EH (cell line): Measurements from ENCODE around the gene MSRB1.
"Not testable (repeated sequence)": the region's sequence is repeated elsewhere in the genome, so short reads cannot be mapped to it uniquely, and the experiment has no call there.

ENCODE experiments used
- DNase-seq: peaks from one replicate; pipeline ENCODE4 v3.0.0-alpha.2; 2015; ENCODE audit warnings: low read depth

The MSRB1 gene

DNA sequence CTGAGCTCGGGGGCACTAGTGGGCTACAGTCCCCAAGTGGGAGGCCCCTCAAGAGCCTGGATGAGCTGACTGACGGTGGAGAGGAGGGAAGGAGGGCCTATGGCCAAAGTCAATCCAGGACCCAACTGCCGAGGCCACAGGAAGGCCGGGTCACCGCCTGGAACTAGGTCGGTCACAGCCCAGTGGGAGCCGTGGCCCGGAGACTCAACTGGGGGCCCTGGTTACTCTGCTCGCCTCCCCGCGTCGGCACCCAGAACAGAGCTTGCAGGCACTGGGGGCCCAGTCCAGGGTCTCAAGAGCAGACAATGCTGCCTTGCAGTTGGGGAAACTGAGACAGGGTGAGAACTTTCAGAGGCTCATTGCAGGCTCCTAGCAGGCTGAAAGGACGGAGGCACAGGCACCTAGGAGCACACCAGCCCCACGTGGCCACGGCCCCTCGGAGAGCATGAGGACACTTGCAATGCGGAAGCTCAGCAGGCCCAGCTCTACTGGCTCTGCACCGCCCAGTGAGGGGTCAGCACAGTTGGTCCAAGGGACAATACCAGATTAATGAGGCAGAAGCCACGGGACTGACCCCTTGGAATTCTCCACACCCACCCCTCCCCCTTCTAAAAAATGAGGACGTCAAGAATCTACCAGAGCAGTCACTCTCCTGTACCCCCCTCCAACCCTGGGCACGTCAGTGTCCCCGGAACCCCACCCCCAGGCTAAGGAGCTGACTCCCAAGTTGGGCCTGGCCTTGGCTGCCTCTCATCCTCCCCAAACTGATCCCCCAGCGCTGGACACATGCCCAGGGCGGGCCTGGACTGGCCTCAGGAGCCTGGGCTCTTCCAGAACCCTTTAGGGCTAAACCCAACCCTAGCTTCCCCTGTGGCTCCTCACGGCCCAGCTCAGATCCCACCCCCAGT lies 27.0 kb downstream of the MSRB1 start:
- DNase-seq: no peak

DNA sequence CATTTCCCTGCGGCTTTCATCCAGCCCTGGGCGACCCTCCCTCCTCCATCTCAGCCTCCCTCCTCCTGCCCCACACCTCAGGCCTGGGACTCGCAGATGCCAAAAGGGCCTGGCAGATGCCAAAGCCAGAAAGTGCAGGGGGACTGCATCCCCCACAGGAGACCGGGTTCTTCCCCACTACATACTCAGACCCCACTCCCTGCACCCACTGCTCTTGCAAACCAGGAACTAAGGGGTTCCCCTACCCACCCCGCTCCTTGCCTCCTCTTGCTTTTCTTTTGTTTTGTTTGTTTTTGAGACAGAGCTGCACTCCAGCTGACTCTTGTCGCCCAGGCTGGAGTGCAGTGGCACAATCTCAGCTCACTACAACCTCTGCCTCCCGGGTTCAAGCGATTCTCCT lies 28.0 kb downstream of the MSRB1 start:
- no peak for DNase-seq

DNA sequence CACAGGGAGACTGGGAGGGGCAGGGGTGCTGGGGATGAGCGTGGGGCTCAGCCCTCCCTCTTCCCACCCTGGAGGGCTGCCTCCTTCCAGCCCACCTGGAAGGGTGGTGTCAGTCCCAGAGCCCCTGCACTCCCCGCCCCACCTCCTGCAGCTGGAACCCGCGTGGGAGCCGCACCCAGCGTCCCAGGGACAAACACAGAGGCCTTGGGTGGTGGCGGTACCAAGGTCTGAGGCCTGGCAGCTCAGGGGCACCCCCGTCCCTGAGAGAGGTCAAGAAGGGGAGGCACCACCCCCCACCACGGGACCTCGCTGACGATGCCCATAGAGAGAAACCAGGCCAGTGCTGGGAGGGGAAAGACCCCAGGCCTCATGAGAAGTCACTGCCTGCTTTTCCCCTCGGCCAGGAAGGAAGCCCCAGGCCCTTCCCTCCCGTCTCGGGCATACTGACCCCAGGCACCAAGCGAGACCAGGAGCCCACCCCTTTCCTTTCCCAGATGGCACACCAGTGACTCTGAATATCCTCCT lies 28.9 kb downstream of the MSRB1 start:
- no peak for DNase-seq

DNA sequence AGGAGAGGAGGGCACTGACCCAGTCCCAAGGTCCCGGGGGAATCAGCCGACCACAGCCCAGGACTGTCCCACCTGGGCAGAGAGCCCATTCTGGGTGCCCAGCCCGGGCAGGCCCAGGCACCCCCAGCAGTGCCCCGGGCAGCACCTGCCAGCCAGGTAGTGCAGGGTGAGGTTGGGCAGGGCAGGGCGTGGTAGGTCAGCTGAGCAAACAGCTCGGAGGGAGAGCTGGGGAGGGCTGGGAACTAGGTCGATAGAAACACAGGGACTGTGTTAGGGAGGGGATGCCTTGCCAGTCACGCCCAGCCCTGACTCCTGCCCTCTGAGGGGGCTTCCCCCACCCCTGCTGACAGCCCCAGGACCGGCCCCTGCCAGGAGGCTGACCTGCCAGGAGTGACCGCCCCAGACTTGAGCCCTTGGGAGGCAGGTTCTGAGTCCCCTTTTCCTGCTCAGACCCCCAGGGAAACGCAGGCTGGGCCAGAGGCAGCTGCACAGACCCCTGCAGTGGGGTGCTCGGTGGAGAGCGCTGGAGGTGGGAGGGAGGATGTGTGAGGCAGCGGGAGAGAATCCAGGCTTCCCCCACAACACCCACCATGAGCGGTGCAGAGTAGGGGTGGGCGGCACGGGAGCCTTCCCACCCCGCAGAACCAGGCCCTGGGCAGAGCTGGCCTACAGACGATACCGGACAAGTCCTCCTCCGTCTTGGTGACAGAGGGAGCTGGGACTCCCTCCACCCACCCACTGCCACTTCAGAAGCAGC lies 29.5 kb downstream of the MSRB1 start:
- DNase-seq: no peak

DNA sequence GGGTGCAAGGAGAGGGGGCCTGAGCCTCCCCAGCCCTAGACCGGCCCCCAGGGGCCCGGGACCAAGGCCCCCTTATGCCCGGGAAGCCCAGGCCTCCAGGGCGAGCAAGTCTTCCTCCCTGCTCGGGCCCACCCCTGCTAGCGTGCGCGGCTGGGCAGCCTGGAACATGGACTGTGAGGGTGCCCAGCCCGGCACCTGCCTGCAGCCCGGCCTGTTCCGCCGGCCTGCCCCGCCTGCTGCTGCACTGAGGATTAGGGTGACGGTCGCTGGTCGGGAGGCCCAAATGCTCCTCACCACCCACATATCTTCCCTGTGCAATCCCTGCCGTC lies 30.8 kb downstream of the MSRB1 start:
- no peak for DNase-seq

DNA sequence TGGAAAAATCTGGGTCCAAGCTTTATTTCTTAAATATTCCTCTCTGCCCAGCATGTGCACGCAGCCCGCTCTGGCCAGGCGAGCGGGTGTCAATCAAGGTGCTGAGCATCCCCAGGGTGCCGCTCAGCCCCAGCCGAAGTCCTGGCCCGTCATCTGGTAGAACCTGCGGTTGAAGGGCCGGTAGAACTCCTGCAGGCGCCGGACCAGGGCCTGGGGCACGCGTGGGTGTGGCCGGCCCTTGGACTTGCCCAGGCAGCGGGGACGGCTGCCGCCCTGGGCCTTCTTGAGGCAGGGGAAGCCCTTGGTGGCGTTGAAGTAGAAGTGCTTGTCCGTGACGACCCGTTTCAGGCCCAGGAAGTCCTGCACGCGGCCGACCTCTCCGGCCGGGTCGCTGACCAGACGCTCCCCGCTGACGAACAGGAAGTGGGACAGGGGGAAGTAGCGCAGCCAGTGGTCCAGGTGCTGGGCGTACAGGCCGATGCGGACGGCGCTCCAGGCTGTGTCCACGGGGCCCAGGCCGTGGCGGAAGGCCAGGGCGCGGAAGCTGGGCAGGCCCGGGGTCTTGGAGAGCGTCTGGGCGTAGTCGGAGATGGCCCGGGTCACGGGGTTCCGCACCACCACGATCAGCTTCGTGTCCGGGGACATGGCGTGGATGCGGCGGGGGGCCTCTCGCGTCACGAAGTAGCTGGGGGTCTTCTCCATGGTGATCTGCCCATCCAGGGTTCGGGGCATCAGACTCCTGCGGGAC lies 31.4 kb downstream of the MSRB1 start:
- no peak for DNase-seq

DNA sequence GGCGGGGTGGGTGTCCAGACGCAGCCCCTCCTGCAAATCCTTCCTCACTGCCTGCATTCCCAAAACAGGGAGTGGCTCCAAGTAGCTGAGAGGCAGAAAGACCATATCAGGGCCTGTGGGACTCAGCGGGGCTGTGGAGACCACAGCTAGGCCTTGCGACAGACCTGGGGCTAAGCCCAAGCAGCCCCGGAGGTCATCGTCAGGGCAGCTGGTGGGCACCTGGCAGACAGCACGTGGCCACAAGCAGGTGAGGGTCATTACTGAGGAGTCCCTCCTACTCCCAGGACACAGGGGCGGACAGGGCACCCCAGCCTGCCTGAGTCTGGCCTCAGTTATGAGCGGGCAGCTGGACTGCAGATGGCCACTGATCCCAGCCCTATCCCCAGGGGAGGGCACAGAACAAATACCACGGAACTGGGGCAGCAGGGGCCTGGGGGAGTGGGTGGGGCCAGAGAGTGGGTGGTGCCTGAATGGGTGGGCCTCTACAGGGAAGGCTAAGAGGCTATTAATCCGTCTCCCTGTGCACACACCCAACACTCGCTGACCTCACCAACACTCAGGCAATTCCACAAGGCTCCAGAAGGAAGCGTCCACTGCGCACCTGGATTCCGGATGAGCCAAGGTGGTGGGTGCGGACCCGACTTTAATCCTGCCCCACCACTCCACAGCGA lies 33.3 kb downstream of the MSRB1 start:
- DNase-seq: no peak

DNA sequence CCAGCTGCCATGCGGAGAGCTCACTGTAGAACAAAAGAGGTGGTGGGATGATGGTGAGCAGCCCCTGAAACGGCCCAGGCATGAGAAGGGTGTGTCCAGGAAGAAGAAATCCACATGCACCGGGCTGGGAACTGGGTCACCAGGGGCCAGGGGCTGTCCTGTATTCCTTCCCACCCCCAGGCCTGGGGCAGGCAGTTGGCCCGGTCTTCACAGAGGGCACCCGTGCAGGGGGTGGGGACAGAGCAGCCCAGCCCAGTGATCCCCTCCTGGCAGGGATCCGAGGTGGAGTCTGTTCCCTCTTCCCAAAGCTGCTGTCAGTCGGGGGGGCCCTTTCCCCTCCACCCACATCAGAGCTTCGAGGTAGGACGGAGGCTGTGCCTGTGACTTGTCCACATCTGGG lies 34.0 kb downstream of the MSRB1 start:
- no peak for DNase-seq

DNA sequence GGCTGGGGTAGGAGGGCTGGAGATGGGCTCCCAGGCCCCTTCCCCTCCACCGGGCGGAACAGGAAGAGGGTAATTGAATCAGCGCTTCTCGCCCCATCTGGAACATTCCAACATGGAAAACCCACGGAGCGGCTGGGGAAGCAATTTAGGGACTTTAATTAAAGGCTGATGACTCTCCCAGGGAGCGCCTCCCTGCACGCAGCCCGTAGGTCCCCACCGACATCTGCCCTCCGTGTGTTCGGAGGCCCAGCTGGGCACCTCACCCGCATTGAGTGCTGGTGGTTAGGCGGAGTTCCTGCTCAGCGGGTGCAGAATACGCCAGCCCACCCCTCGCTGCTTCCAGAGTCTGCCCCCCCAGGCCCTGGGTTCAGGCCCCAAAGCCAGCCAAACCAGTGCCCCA lies 34.8 kb downstream of the MSRB1 start:
- no peak for DNase-seq

DNA sequence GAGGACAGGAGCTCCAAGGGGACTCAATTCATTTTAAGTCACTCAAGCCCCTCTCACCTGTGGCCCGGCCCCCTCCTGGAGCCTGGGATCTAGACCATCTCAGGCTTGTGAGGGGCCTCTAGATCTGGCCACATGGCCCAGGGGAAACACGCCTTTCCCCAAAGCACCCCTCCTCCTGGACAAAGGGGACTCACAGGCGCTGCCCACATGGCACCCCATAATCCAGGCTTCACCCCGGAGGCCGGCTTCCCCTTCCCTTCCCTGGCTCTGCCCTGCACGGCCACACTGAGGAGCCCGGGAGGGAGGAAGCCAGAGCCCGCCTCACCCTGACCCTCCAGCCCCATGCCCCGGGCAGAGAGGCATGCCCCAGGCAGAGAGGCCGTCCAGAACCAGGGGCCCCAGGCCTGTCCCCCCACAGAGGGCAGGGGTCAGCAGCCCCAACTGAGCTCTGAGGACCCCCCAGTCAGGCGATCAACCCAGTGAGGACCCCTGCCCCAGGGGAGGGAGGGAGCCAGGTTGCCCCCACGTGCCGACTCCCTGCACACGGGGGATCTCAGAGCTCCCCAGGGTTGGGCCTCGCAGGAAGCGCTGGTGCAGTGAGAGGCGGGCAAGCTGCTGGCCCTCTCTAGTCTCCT lies 35.7 kb downstream of the MSRB1 start:
- no peak for DNase-seq

DNA sequence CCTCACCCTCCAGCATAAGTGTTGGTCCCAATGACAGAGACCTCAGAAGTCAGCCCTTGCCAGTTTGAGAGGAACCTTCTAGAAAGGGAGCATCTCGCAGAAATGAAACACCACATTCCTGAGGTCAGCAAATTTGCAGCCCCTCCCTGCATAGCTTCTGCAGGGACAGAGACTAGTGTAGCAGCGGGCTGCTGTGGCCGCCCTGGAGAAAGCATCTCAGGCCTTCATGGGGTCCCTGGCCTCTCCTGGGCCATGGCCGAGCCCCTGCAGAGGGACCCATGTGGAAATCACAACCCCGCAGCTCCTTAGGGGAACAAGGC lies 36.2 kb downstream of the MSRB1 start:
- peak; percentile 31 for DNase-seq

DNA sequence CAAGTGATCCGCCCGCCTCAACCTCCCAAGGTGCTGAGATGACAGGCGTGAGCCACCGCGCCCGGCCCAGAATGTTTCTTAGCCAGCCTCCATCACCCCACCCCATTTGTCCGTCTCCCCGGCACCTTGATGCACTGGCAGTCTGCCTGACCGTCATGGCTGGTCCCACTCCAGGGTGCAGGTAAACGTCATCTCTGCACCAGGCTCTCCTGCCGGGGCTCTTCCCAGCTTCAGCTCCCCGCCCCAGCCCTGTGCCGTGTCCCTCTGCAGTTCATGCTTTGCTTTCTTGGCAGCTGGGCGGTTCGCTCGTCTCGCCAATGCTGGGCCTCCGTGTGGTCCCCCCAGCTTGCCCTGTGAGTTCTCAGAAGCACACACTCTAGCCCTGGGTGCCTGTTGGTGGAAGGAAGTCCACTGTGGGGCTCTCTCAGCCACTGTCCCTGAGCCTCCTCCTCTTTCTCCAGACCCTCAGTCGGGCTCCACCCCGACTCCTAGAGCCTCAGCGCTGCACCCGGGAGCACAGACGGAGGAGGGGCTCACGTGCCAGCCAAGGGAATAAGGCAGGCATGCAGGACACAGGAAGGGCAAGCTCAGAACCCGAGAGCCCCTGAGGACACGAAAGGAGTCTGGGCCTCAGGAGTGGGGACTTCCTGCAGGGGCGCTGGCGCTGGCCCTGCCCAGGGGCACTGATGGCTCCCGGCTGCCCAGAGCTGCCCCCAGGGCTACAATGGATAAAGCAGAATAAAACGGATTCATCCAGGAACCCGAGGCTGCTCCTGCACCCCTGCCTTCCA lies 36.7 kb downstream of the MSRB1 start:
- peak; percentile 11 for DNase-seq

DNA sequence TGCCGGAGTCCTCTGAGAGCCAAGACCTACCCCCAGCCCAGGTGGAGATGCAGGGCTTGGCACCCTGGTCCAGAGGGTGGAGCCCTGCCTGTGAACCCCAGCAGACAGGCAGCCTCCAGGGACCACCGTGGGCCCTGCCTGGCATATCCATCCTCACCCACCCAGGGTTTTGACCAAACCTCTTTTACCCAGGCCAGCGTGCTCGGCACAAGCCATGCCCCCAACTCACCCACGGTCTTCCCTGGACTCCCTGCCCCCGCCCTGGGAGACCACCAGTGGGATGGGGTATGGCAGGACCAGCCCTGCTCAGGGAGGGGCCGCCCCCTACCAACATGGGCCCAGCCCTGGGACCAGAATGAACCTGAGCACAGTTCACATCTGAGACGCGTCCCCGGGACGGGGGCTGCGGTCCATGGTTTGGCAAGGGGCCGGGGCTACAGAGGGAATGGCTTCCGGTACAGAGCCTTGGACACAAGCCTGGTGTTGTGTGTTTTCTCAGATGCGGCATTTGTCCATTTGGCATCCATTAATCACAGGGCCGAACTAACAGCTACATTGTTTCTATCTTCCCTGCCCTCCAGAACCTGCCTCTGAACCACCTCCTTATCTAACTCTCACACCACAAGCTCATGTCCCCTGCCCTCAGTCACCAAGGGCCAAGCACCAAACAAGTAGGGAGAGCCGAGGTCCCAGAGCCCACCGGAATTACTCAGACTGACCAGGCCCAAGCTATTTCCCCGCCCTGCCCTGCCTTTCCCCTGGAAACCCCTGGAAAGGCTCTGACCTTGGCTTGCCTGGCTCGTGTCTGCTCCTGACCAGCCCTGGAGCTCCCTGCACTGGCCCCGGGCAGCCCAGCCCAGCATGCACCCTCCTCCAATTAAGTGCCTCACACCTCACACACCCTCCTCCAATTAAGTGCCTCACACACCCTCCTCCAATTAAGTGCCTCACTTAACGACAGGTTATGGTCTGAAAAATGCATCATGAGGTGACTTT lies 38.9 kb downstream of the MSRB1 start:
- no peak for DNase-seq

DNA sequence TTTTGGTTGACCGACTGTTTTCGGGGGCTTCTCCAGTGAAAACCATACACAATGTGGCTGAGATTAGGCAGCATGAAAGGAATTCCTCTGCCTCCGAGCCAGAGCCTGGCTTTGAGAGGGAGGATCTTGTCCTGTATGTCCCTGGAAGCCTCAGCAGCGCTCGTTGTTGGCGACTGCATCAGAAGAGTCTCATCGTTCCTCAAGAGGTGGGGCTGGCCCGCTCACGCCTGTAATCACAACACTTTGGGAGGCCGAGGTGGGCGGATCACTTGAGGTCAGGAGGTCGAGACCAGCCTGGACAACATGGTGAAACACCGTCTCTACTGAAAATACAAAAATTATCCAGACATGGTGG lies 39.8 kb downstream of the MSRB1 start:
- no peak for DNase-seq

DNA sequence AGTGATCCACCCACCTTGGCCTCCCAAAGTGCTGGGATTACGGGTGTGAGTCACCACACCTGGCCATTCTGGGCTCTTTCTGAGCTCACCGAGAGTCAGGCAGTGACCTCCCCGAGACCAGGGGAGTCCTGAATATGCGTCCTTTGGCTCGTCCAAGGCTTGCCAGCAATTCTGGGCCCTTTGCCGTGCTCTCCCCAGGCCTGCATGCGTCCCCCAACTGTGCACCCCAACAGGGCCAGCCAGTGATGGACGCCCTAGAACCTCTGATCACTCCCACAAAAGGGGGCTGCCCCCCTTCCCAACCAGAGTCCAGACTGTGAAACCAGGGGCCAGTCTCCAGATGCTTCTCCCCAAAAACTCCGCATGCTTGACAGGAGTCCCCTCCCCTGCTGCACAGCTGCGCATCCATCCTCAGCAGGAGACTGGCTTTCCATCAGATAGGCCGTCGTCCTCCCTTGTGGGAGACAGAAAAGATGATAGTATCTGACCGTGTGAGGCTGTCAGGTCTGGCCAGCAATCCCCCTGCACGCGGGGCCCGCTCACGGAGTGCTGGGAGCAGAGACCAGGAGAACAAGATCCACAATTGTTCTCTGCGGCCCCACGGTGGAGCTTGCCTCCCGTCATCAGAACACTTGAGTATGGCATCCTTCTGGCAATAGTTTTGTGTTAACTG lies 40.3 kb downstream of the MSRB1 start:
- DNase-seq: no peak

DNA sequence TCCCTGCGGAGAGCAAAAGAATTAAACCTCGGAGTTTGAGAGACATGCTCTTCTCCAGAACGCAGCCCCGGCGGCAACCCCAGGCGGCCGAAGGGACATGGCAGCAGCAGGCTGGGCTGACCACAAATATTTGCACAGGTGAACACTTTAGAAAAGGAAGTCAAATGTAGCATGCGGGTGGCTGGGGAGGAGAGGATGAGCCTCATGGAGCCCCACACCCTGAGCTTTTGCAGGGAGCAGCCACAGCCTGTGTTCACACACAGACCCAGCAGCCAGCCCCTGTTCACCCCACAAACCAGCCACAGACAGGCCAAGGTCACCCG lies 42.6 kb downstream of the MSRB1 start:
- DNase-seq: no peak

DNA sequence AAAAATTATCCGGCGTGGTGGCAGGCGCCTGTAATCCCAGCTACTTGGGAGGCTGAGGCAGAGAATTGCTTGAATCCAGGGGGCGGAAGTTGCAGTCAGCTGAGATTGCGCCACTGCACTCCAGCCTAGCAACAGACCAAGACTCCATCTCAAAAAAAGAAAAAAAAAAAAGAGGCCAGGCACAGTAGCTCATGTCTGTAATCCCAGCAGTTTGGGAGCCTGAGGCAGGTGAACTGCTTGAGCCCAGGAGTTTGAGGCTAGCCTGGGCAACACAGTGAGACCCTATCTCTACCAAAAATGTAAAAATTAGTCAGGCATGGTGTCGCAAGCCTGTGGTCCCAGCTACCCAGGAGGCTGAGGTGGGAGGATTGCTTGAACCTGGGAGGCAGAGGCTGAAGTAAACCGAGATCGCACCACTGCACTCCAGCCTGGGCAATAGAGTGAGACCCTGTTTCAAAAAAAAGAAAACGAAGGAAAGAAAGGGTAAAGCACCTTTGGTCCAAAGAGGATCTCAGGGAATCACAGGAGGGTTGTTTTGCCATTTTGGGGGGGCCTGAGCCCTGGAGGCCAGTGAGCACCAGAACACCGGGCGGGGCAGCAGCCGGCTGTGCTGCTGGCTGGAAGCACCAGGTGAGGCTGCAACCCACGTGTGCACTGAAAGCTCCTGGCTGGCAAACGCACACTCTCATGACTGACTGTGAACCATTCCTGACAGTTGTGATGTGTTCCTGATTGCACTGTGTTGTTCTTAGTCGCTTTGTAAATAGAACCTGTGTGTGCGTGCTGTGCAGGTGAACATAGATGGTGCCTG lies 43.2 kb downstream of the MSRB1 start:
- DNase-seq: no peak

DNA sequence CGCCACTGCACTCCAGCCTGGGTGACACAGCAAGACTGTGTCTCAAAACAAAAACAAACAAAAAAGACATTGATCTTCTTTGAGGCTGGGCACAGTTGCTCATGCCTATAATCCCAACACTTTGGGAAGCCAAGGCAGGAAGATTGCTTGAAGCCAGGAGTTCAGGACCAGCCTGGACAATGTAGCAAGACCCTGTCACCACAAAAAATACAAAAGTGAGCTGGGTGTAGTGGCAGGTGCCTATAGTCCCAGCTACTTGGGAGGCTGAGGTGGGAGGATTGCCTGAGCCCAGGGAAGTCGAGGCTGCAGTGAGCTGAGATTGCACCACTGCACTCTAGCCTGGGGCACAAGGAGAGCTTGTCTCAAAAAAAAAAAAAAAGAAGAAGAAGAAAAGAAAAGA lies 45.3 kb downstream of the MSRB1 start:
- not testable (repeated sequence) for DNase-seq
